Heart right ventricle (tissue), 16 donors: ENCODE data around the gene LPP. TPM values are rescaled to one million over a fixed set of nuclear protein-coding genes. Genes with fewer than 3 reads are reported as not detected.
A peak's percentile ranks its signal among the peaks of the same experiment; 100 is the strongest.

ENCODE experiments used
- ATAC-seq, 8 donors: fragments of 200-7000 bp; cut with Tn5 transposase; one replicate each; pipeline ENCODE4 v1.9.1; 2020; ENCODE audit warnings: mild to moderate bottlenecking in 8 of 8, moderate library complexity in 8 of 8, moderate number of reproducible peaks in 1 of 8
- DNase-seq, 2 donors: peaks; one replicate each; pipeline ENCODE4 v3.0.0-alpha.2; 2020
- H3K27ac ChIP-seq, 10 donors: fragments of 200-600 bp; sonication (generic) in 2 of 10; one replicate each; pipeline versions ENCODE4 v1.5.0 to v1.8.0; 2020 to 2022; ENCODE audit warnings: mild to moderate bottlenecking in 3 of 10
- H3K27me3 ChIP-seq, 7 donors: fragments of 200-600 bp; one replicate each; pipeline ENCODE4 v1.8.0; 2021 to 2022; ENCODE audit warnings: mild to moderate bottlenecking in 2 of 7
- H3K36me3 ChIP-seq, 9 donors: fragments of 200-600 bp; sonication (generic) in 1 of 9; one replicate each; pipeline versions ENCODE4 v1.5.0 to v1.8.0; 2020 to 2022; ENCODE audit warnings: mild to moderate bottlenecking in 2 of 9
- H3K4me1 ChIP-seq, 9 donors: fragments of 200-600 bp; sonication (generic) in 1 of 9; one replicate each; pipeline versions ENCODE4 v1.5.0 to v1.8.0; 2020 to 2022; ENCODE audit warnings: mild to moderate bottlenecking in 4 of 9
- H3K4me3 ChIP-seq, 10 donors: fragments of 200-600 bp; sonication (generic) in 2 of 10; one replicate each; pipeline versions ENCODE4 v1.5.0 to v1.8.0; 2020 to 2022; ENCODE audit warnings: mild to moderate bottlenecking in 7 of 10, moderate library complexity in 2 of 10
- H3K9me3 ChIP-seq, 11 donors: fragments of 200-600 bp in 10 of 11; sonication (generic) in 2 of 11; one replicate each; pipeline versions ENCODE4 v1.5.0 to v1.8.0; 2013 to 2022; ENCODE audit warnings: mild to moderate bottlenecking in 2 of 11, control low read depth in 1 of 11, moderate library complexity in 1 of 11
- WGBS, 2 donors: extraction: QIAGEN DNeasy Blood & Tissue Kit; methylation state at CpG; one replicate each; pipeline ENCODE4 v1.1.7; 2013; ENCODE audit warnings: inconsistent platforms in 1 of 2; 5-methylcytosine and 5-hydroxymethylcytosine counted together
- intact Hi-C, 10 donors: fragments of 100-400 bp; cut with DNase I; formaldehyde crosslinking; loops; one replicate each; pipeline versions ENCODE4 v1.11.1 to v1.14.2; 2022
- polyA plus RNA-seq, 2 donors: library from polyadenylated mRNA; stranded (reverse); fragments of 200-250 nt; gene quantifications; one replicate each; pipeline ENCODE4 v1.2.3, GENCODE V29; 2013
- total RNA-seq, 10 donors: library from RNA; stranded (reverse); fragmentation: NEBNext Ultra II Directional in 3 of 10; extraction: Animal tissue kit (Norgen Biotek cat#: 25700) in 3 of 10; gene quantifications; one replicate each; pipeline versions ENCODE4 v1.2.1 to v1.2.4, GENCODE V29; 2021 to 2023
- TF ChIP-seq, protein P1 (sequence below), 9 donors: fragments of 200-600 bp; sonication (generic) in 2 of 9; IDR thresholded peaks; one replicate each; pipeline versions ENCODE4 v1.5.0 to v1.8.0; 2021 to 2022; ENCODE audit warnings: antibody characterized with exemption in 9 of 9, mild to moderate bottlenecking in 5 of 9, moderate library complexity in 1 of 9
- donor health status: Arrhythmogenic right ventricular cardiomyopathy.
- donor health status: ischemic (EF 13 %, LVEDD 7.1; RV severe dilation, severe dysfunction).
- donor health status: healthy with polysubstance abuse.
- donor health status: DM: no; HTN: yes; CAD: no.
- donor health status: DM: no; HTN: no; CAD: no.
- donor health status: ischemic (EF 25% LVEDD 6.9; RV normal size, moderate dysfunction).
- donor health status: ischemic (EF 25% LVEDD 5.7; RV mildly dilated, moderate dysfunction).
- donor health status: healthy.
- donor health status: DM: yes; HTN: yes; CAD: no.
- donor health status: Ischemic cardiomyopathy.
- donor health status: ischemic (EF 35%, LVEDD 5.7; RV mildly dilated, moderate dysfunction).
- donor health status: nonischemic (EF 11% LVEDD 7.7; RV severe dilation, severe dysfunction).
- donor health status: DM: yes; HTN: yes; CAD: no.
- donor health status: PGD.
- donor health status: ischemic (EF 29% LVEDD 5.4; RV normal size, mild dysfunction).
- donor health status: nonischemic (EF 23%, LVEDD 6.1; RV moderate dilation, normal function).

LPP gene
- total and polyA plus RNA-seq, 12 donors: 8.5 to 188 (median 140) TPM

GRCh38 chr3:188769831-188770230 lies 615.9 kb downstream of the LPP start:
- intact Hi-C loops: loop anchor here in 1 of 10 donors (10.0 kb wide), 1 partner anchor 805 kb away; no protein-coding TSS in a partner anchor
- TF ChIP-seq, protein P1, sequence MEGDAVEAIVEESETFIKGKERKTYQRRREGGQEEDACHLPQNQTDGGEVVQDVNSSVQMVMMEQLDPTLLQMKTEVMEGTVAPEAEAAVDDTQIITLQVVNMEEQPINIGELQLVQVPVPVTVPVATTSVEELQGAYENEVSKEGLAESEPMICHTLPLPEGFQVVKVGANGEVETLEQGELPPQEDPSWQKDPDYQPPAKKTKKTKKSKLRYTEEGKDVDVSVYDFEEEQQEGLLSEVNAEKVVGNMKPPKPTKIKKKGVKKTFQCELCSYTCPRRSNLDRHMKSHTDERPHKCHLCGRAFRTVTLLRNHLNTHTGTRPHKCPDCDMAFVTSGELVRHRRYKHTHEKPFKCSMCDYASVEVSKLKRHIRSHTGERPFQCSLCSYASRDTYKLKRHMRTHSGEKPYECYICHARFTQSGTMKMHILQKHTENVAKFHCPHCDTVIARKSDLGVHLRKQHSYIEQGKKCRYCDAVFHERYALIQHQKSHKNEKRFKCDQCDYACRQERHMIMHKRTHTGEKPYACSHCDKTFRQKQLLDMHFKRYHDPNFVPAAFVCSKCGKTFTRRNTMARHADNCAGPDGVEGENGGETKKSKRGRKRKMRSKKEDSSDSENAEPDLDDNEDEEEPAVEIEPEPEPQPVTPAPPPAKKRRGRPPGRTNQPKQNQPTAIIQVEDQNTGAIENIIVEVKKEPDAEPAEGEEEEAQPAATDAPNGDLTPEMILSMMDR (IDR thresholded peaks at IDR 0.05): no peak
- Histone ChIP-seq H3K27ac (no peak overlapping the region), H3K4me1 (peaks cover 0 to 24% (median 15%) of the 10 kb centered on the region in 9 donors), H3K27me3 (no peaks in the 10 kb centered on the region), H3K36me3 (no peaks in the 10 kb centered on the region), H3K4me3 (no peak overlapping the region), H3K9me3 (no peaks in the 10 kb centered on the region)
- ATAC-seq: no peak
- DNase-seq: no peak
- WGBS, 2 donors: 78 to 100% methylated on average over 1 to 3 of the region's 3 CpGs

DNA sequence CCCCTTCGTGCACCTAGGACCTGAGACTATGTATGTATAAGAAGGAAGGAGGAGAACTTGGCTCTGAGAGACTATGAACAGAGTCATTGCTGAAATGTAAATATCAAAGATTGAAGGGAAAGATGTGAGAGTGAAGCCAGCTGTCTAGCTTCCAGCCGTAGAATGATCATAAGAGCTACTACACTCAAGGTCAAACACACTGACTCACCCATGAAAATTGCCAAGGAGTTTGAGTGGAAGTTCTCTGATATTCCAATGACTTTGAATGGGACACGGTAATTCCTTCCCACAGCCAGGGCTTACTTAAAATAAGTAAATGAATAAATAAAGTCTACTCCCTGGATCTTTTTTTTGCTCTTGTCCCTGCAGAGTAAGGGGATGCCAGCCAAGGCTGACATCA lies 618.9 kb downstream of the LPP start:
- DNase-seq: no peak
- Histone ChIP-seq H3K27me3 (no peaks in the 10 kb centered on the region), H3K36me3 (no peaks in the 10 kb centered on the region), H3K27ac (peak overlapping the region in 4 of 10 donors; percentile 14 to 35 (median 31)), H3K9me3 (no peaks in the 10 kb centered on the region), H3K4me3 (no peak overlapping the region), H3K4me1 (peaks cover 0 to 53% (median 26%) of the 10 kb centered on the region in 9 donors)
- peak; percentile 25 to 88 (median 52) for ATAC-seq
- WGBS, 2 donors: 36 to 39% methylated on average over 3 of the region's 3 CpGs
- TF ChIP-seq, protein P1 (IDR thresholded peaks at IDR 0.05): no peak
- intact Hi-C loops: no loop called here

DNA sequence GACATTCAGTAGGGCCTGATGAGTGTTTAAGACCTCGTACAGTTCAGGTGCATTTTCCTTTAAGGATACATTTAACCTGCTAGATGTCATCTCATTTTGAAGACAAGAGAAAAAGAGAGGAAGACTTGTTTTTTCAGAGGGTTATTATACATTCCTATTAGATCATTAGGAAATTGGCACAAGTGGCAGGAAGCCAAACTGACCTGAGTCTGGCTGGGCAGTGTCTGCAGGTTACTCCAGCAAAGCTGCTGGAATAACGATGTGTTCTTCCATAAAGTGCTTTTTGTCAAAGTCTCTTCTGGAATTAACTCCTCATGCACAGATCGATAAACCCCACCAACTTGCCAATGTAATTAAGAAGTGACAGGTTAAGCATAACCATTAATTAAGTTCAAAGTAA lies 621.5 kb downstream of the LPP start:
- peaks cover 0 to 76% (median 43%) of the 10 kb centered on the region in 9 donors for H3K4me1 ChIP-seq
- intact Hi-C loops: no loop called here
- no peak overlapping the region for H3K27ac ChIP-seq
- no peaks in the 10 kb centered on the region for H3K36me3 ChIP-seq
- no peaks in the 10 kb centered on the region for H3K27me3 ChIP-seq
- no peak overlapping the region for H3K4me3 ChIP-seq
- WGBS, 2 donors: 64 to 69% methylated on average over 3 of the region's 3 CpGs
- TF ChIP-seq, protein P1 (IDR thresholded peaks at IDR 0.05): no peak
- no peaks in the 10 kb centered on the region for H3K9me3 ChIP-seq
- no peak for ATAC-seq
- no peak for DNase-seq

- WGBS, 2 donors: 17 to 28% methylated on average over 1 of the region's 1 CpG
- ATAC-seq (peak in 2 of 8 donors; percentile 48 to 59), DNase-seq (no peak)
- Histone ChIP-seq H3K27ac (no peak overlapping the region), H3K9me3 (no peaks in the 10 kb centered on the region), H3K4me1 (peaks cover 0 to 86% (median 53%) of the 10 kb centered on the region in 9 donors), H3K27me3 (no peaks in the 10 kb centered on the region), H3K4me3 (no peak overlapping the region), H3K36me3 (no peaks in the 10 kb centered on the region)
- TF ChIP-seq, protein P1 (IDR thresholded peaks at IDR 0.05): no peak
- intact Hi-C loops: no loop called here
These were observed 622.5 kb downstream of the LPP start for GRCh38 chr3:188776447-188776846.
